ENCODE data around the gene ZNF230. TPM values are rescaled to one million over a fixed set of nuclear protein-coding genes. Genes with fewer than 3 reads are reported as not detected.

ZNF230 gene
- total and polyA plus RNA-seq, 4 donors, result 1.7 to 7.3 (median 4.9) TPM

DNA sequence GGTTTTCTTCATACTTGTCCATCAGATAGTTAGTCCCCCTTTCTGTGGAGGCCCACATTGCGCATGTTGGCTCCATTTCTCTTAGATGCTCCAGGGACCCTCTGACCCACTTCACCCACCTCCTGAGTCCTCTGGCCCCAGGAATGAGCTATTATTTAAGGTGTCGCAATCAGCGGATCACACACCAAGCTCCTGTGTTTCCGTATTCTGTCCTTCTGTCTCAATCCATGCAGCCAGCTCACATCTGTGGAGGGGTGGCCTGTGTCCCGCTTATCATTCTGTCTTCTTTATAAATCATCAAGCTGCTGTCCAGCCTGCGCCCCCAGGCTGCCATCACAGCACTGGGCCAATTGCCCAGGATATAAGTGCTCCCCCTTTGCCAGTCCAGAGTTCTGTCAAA is 4.7 kb downstream of the ZNF230 start:
- Histone ChIP-seq H3K27ac (ENCODE audit: low read depth in 1 of 2, low read length in 1 of 2) (no peak overlapping the region), H3K4me3 (no peak overlapping the region), H3K27me3 (ENCODE audit: control insufficient read depth in 3 of 3, insufficient read depth in 3 of 3, low read length in 2 of 3) (no peaks in the 10 kb centered on the region), H3K9me3 (ENCODE audit: control insufficient read depth in 4 of 4, insufficient read depth in 3 of 4, low read length in 3 of 4) (peaks cover 13 to 43% (median 40%) of the 10 kb centered on the region in 4 donors), H3K4me1 (ENCODE audit: control insufficient read depth in 5 of 5, insufficient read depth in 5 of 5, low read length in 5 of 5) (peaks cover 0 to 6% (median 5%) of the 10 kb centered on the region in 5 donors), H3K9ac (ENCODE audit: insufficient read depth in 1 of 2, low read length in 2 of 2) (no peak overlapping the region), H3K36me3 (ENCODE audit: control insufficient read depth in 4 of 4, insufficient read depth in 4 of 4, low read length in 4 of 4) (peaks cover 30 to 62% (median 51%) of the 10 kb centered on the region in 4 donors)
- 96 to 99% methylated on average over 6 of the region's 6 CpGs for WGBS, 2 donors
- no peak for TF ChIP-seq CTCF (IDR thresholded peaks at IDR 0.05; ENCODE audit: control extremely low read depth, extremely low read depth)
- ATAC-seq (ENCODE audit: insufficient read depth, low FRiP score), result no peak
- no peak for DNase-seq

GRCh38 chr19:44010468-44010867 is 7.7 kb downstream of the ZNF230 start:
- Histone ChIP-seq H3K36me3 (ENCODE audit: control insufficient read depth in 4 of 4, insufficient read depth in 4 of 4, low read length in 4 of 4) (peaks cover 30 to 62% (median 51%) of the 10 kb centered on the region in 4 donors), H3K4me1 (ENCODE audit: control insufficient read depth in 5 of 5, insufficient read depth in 5 of 5, low read length in 5 of 5) (no peaks in the 10 kb centered on the region), H3K27me3 (ENCODE audit: control insufficient read depth in 3 of 3, insufficient read depth in 3 of 3, low read length in 2 of 3) (no peaks in the 10 kb centered on the region), H3K27ac (ENCODE audit: low read depth in 1 of 2, low read length in 1 of 2) (no peak overlapping the region), H3K9me3 (ENCODE audit: control insufficient read depth in 4 of 4, insufficient read depth in 3 of 4, low read length in 3 of 4) (peaks cover 13 to 51% (median 41%) of the 10 kb centered on the region in 4 donors), H3K4me3 (no peak overlapping the region), H3K9ac (ENCODE audit: insufficient read depth in 1 of 2, low read length in 2 of 2) (no peak overlapping the region)
- 97 to 98% methylated on average over 5 of the region's 5 CpGs for WGBS, 2 donors
- no peak for DNase-seq
- ATAC-seq (ENCODE audit: insufficient read depth, low FRiP score), result no peak
- no peak for TF ChIP-seq CTCF (IDR thresholded peaks at IDR 0.05; ENCODE audit: control extremely low read depth, extremely low read depth)

- H3K4me3 ChIP-seq, result no peak overlapping the region
- DNase-seq (no peak), ATAC-seq (ENCODE audit: insufficient read depth, low FRiP score) (no peak)
- H3K27me3 ChIP-seq (ENCODE audit: control insufficient read depth in 3 of 3, insufficient read depth in 3 of 3, low read length in 2 of 3), result no peaks in the 10 kb centered on the region
- H3K9ac ChIP-seq (ENCODE audit: insufficient read depth in 1 of 2, low read length in 2 of 2), result no peak overlapping the region
- WGBS, 2 donors, result 45 to 72% methylated on average over 2 of the region's 2 CpGs
- H3K4me1 ChIP-seq (ENCODE audit: control insufficient read depth in 5 of 5, insufficient read depth in 5 of 5, low read length in 5 of 5), result no peaks in the 10 kb centered on the region
- H3K36me3 ChIP-seq (ENCODE audit: control insufficient read depth in 4 of 4, insufficient read depth in 4 of 4, low read length in 4 of 4), result no peaks in the 10 kb centered on the region
- H3K27ac ChIP-seq (ENCODE audit: low read depth in 1 of 2, low read length in 1 of 2), result no peak overlapping the region
- TF ChIP-seq CTCF (IDR thresholded peaks at IDR 0.05; ENCODE audit: control extremely low read depth, extremely low read depth), result no peak
- H3K9me3 ChIP-seq (ENCODE audit: control insufficient read depth in 4 of 4, insufficient read depth in 3 of 4, low read length in 3 of 4), result peaks cover 2 to 7% (median 3%) of the 10 kb centered on the region in 4 donors
Observed at GRCh38 chr19:44019498-44019897, 16.7 kb downstream of the ZNF230 start.

GRCh38 chr19:44021221-44021620 is 18.5 kb downstream of the ZNF230 start:
- TF ChIP-seq CTCF (IDR thresholded peaks at IDR 0.05; ENCODE audit: control extremely low read depth, extremely low read depth), result no peak
- ATAC-seq (ENCODE audit: insufficient read depth, low FRiP score) (no peak), DNase-seq (no peak)
- Histone ChIP-seq H3K27ac (ENCODE audit: low read depth in 1 of 2, low read length in 1 of 2) (no peak overlapping the region), H3K9me3 (ENCODE audit: control insufficient read depth in 4 of 4, insufficient read depth in 3 of 4, low read length in 3 of 4) (peaks cover 0 to 7% (median 2%) of the 10 kb centered on the region in 4 donors), H3K4me3 (no peak overlapping the region), H3K27me3 (ENCODE audit: control insufficient read depth in 3 of 3, insufficient read depth in 3 of 3, low read length in 2 of 3) (no peaks in the 10 kb centered on the region), H3K4me1 (ENCODE audit: control insufficient read depth in 5 of 5, insufficient read depth in 5 of 5, low read length in 5 of 5) (peaks cover 0 to 8% (median 0%) of the 10 kb centered on the region in 5 donors), H3K36me3 (ENCODE audit: control insufficient read depth in 4 of 4, insufficient read depth in 4 of 4, low read length in 4 of 4) (no peaks in the 10 kb centered on the region), H3K9ac (ENCODE audit: insufficient read depth in 1 of 2, low read length in 2 of 2) (no peak overlapping the region)

Data from lung (tissue), 12 donors.